Left lung (tissue), 10 donors: Measurements from ENCODE around the gene WASF3. TPM values are rescaled to one million over a fixed set of nuclear protein-coding genes. Genes with fewer than 3 reads are reported as not detected.

ENCODE experiments used
- ATAC-seq: fragments of 200-7000 bp; cut with Tn5 transposase; one replicate; pipeline ENCODE4 v1.9.1; 2020; ENCODE audit warnings: moderate library complexity
- DNase-seq, 4 donors: peaks; one replicate each; pipeline ENCODE4 v3.0.0-alpha.2; 2013 to 2020
- H3K27ac ChIP-seq, 2 donors: fragments of 200-600 bp; sonication (generic) in 1 of 2; one replicate each; pipeline versions ENCODE4 v1.5.0 to v1.8.0; 2020 to 2021
- H3K27me3 ChIP-seq, 2 donors: fragments of 200-600 bp; sonication (generic) in 1 of 2; one replicate each; pipeline versions ENCODE4 v1.5.0 to v1.8.0; 2020 to 2021
- H3K36me3 ChIP-seq, 2 donors: fragments of 200-600 bp; sonication (generic) in 1 of 2; one replicate each; pipeline versions ENCODE4 v1.5.0 to v1.8.0; 2020 to 2021
- H3K4me1 ChIP-seq, 2 donors: fragments of 200-600 bp; one replicate each; pipeline ENCODE4 v1.8.0; 2021
- H3K4me3 ChIP-seq, 2 donors: fragments of 200-600 bp; sonication (generic) in 1 of 2; one replicate each; pipeline versions ENCODE4 v1.5.0 to v1.8.0; 2020 to 2021; ENCODE audit warnings: mild to moderate bottlenecking in 1 of 2
- H3K9me3 ChIP-seq, 2 donors: fragments of 200-600 bp; sonication (generic) in 1 of 2; one replicate each; pipeline versions ENCODE4 v1.5.0 to v1.8.0; 2020 to 2021
- intact Hi-C, 2 donors: fragments of 100-400 bp; cut with DNase I; formaldehyde crosslinking; loops; one replicate each; pipeline versions ENCODE4 v1.11.2 to v1.14.2; 2022
- polyA plus RNA-seq, 6 donors: library from polyadenylated mRNA; unstranded; fragments of 120-200 nt; gene quantifications; one replicate each; pipeline ENCODE4 v1.2.1, GENCODE V29; 2013; ENCODE audit not compliant: insufficient read length in 6 of 6
- total RNA-seq, 2 donors: library from RNA; stranded (reverse); fragmentation: NEBNext Ultra II Directional; extraction: Animal tissue kit (Norgen Biotek cat#: 25700); gene quantifications; one replicate each; pipeline ENCODE4 v1.2.1, GENCODE V29; 2021
- TF ChIP-seq, protein P1 (sequence below), 2 donors: fragments of 200-600 bp; sonication (generic) in 1 of 2; IDR thresholded peaks; one replicate each; pipeline versions ENCODE4 v1.5.0 to v1.8.0; 2021; ENCODE audit warnings: antibody characterized with exemption in 2 of 2
- donor health status: DM: no; HTN: yes; CAD: no.
- donor health status: DM: no; HTN: no; CAD: no.

Gene WASF3
- total and polyA plus RNA-seq, 8 donors: 10.9 to 24.5 (median 21.2) TPM

DNA sequence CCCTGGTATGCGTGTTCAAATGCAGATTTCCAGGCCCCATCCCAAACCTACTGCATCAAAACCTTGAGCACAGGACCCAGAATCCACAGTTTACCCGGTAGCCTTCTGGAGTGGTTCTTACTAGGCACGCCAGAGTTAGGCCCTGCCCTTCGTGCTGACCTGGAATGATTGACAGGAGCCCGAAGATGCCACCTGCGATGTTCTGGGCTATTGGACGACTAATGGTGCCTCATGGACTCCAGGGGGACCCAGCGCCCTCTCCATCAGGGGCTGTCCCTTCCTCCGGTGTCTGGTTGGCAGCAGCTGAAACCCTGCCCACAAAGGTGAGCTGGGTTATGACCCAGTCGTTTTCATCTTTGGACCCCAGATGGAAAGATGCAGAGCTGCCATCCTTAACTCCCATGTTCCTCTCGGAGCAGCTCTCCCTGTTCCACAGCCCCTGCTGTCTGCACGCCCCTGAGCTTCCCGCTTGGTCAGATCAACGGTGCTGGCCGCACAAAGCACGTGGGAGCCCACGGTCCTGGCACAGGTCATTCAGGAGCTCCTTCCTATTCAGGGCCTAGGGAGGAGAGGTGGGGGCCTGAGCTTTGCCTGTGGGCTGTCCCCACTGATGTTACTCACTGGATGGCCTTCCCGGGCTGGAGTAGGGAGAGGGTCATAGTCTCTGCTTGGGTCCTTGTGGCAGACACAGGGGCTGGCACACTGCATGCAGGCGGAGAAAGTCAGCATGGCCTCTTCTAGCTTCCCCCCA is 137.3 kb downstream of the WASF3 start:
- no peak for DNase-seq
- TF ChIP-seq, protein P1, sequence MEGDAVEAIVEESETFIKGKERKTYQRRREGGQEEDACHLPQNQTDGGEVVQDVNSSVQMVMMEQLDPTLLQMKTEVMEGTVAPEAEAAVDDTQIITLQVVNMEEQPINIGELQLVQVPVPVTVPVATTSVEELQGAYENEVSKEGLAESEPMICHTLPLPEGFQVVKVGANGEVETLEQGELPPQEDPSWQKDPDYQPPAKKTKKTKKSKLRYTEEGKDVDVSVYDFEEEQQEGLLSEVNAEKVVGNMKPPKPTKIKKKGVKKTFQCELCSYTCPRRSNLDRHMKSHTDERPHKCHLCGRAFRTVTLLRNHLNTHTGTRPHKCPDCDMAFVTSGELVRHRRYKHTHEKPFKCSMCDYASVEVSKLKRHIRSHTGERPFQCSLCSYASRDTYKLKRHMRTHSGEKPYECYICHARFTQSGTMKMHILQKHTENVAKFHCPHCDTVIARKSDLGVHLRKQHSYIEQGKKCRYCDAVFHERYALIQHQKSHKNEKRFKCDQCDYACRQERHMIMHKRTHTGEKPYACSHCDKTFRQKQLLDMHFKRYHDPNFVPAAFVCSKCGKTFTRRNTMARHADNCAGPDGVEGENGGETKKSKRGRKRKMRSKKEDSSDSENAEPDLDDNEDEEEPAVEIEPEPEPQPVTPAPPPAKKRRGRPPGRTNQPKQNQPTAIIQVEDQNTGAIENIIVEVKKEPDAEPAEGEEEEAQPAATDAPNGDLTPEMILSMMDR (IDR thresholded peaks at IDR 0.05): no peak
- Histone ChIP-seq H3K27me3 (peaks cover 0 to 5% of the 10 kb centered on the region in 2 donors), H3K4me1 (peaks cover 0 to 7% of the 10 kb centered on the region in 2 donors), H3K36me3 (peaks cover 0 to under 1% of the 10 kb centered on the region in 2 donors), H3K4me3 (no peak overlapping the region), H3K27ac (no peak overlapping the region), H3K9me3 (peaks cover 0 to 15% of the 10 kb centered on the region in 2 donors)
- intact Hi-C loops: loop anchor here in 1 of 2 donors (5.0 kb wide), 1 partner anchor 207 kb away; no protein-coding TSS in a partner anchor
- no peak for ATAC-seq

- TF ChIP-seq, protein P1 (IDR thresholded peaks at IDR 0.05): no peak
- H3K9me3 ChIP-seq: peaks cover 0 to 10% of the 10 kb centered on the region in 2 donors
These were observed 137.8 kb downstream of the WASF3 start for GRCh38 chr13:26695360-26695705.

DNA sequence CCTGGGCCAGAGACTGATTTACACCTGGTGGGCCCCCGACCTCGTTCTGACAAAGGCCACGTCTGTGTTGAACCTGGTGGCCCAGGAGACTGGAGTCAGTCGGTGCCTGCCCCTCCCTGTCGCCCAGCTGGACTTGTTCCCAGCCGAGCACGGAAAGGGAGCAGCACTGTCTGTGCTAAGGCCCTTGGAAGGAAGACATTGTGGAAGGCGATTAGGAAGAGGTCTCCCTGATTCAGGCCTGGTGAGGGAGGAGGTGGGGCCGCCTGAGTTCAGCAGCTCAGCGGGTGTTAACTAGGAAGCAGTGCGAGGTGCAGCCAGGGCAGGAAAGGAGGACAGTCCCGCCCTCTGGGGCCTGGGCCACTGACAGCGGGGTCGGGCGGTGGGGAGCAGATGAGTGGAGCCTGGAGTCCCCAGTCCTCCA is 138.4 kb downstream of the WASF3 start:
- TF ChIP-seq, protein P1 (IDR thresholded peaks at IDR 0.05): no peak
- ATAC-seq: no peak
- no peak overlapping the region for H3K27ac ChIP-seq
- intact Hi-C loops: loop anchor here in 1 of 2 donors (5.0 kb wide), 1 partner anchor 209 kb away; no protein-coding TSS in a partner anchor
- no peak overlapping the region for H3K4me3 ChIP-seq
- H3K36me3 ChIP-seq: no peaks in the 10 kb centered on the region
- peaks cover 0 to 5% of the 10 kb centered on the region in 2 donors for H3K9me3 ChIP-seq
- peak in 1 of 4 donors; percentile 73 for DNase-seq
- H3K4me1 ChIP-seq: peaks cover 0 to 7% of the 10 kb centered on the region in 2 donors
- peaks cover 0 to 5% of the 10 kb centered on the region in 2 donors for H3K27me3 ChIP-seq

More at GRCh38 chr13:26695360-26695705, 137.8 kb downstream of the WASF3 start:
- no peak overlapping the region for H3K4me3 ChIP-seq
- intact Hi-C loops: loop anchor here in 1 of 2 donors (5.0 kb wide), 1 partner anchor 208 kb away; no protein-coding TSS in a partner anchor
- H3K4me1 ChIP-seq: peaks cover 0 to 7% of the 10 kb centered on the region in 2 donors
- no peaks in the 10 kb centered on the region for H3K36me3 ChIP-seq
- ATAC-seq: no peak
- H3K27me3 ChIP-seq: peaks cover 0 to 5% of the 10 kb centered on the region in 2 donors
- no peak overlapping the region for H3K27ac ChIP-seq
- peak in 1 of 4 donors; percentile 75 for DNase-seq

- intact Hi-C loops: loop anchor here in 1 of 2 donors (5.0 kb wide), 1 partner anchor 210 kb away; no protein-coding TSS in a partner anchor
- TF ChIP-seq, protein P1 (IDR thresholded peaks at IDR 0.05): no peak
- Histone ChIP-seq H3K27me3 (peaks cover 0 to 5% of the 10 kb centered on the region in 2 donors), H3K27ac (no peak overlapping the region), H3K36me3 (no peaks in the 10 kb centered on the region), H3K9me3 (no peaks in the 10 kb centered on the region), H3K4me3 (no peak overlapping the region), H3K4me1 (peaks cover 0 to 7% of the 10 kb centered on the region in 2 donors)
- ATAC-seq (no peak), DNase-seq (no peak)
These were observed 139.8 kb downstream of the WASF3 start for GRCh38 chr13:26697069-26697955.
